Thyroid gland (tissue), 4 donors: ENCODE data around the gene MAGEB6B. TPM values are rescaled to one million over a fixed set of nuclear protein-coding genes. Genes with fewer than 3 reads are reported as not detected.
"Not testable (repeated sequence)": the region's sequence is repeated elsewhere in the genome, so short reads cannot be mapped to it uniquely, and the experiment has no call there.

ENCODE experiments used
- DNase-seq, 2 donors: peaks; one replicate each; pipeline ENCODE4 v3.0.0-alpha.2; 2019
- H3K27ac ChIP-seq, 3 donors: fragments of 200-600 bp; sonication (generic); 1 replicate in 2 of 3; 2 replicates in 1 of 3; pipeline ENCODE4 v1.5.1; 2016 to 2019; ENCODE audit warnings: mild to moderate bottlenecking in 1 of 3, moderate library complexity in 1 of 3
- H3K27me3 ChIP-seq: fragments of 200-600 bp; sonication (generic); one replicate; pipeline ENCODE4 v1.5.1; 2019
- H3K36me3 ChIP-seq, 2 donors: fragments of 200-600 bp; sonication (generic); one replicate each; pipeline ENCODE4 v1.5.1; 2016 to 2019
- H3K4me1 ChIP-seq, 2 donors: fragments of 200-600 bp; sonication (generic); one replicate each; pipeline ENCODE4 v1.5.1; 2017 to 2019
- H3K4me3 ChIP-seq, 3 donors: fragments of 200-600 bp; sonication (generic); replicated peaks in 1 of 3; 1 replicate in 2 of 3; 2 replicates in 1 of 3; pipeline ENCODE4 v1.5.1; 2016; ENCODE audit warnings: mild to moderate bottlenecking in 1 of 3
- H3K9me3 ChIP-seq: fragments of 200-600 bp; sonication (generic); one replicate; pipeline ENCODE4 v1.5.1; 2017
- CTCF ChIP-seq, 6 experiments: fragments of 200-600 bp in 3 of 6; fragments of 450-650 bp in 3 of 6; sonication (generic) in 3 of 6; IDR thresholded peaks; one replicate each; pipeline ENCODE4 v1.5.1; 2016 to 2019; ENCODE audit warnings: antibody characterized with exemption in 6 of 6, mild to moderate bottlenecking in 2 of 6, inconsistent platforms in 1 of 6, moderate library complexity in 1 of 6
- POLR2A ChIP-seq, 2 donors: fragments of 450-650 bp; IDR thresholded peaks; one replicate each; pipeline ENCODE4 v1.6.1; 2017; ENCODE audit warnings: antibody characterized with exemption in 2 of 2, mild to moderate bottlenecking in 2 of 2, moderate library complexity in 1 of 2
- WGBS, 2 donors: methylation state at CpG; one replicate each; pipeline ENCODE4 v1.1.5; 2017; 5-methylcytosine and 5-hydroxymethylcytosine counted together
- intact Hi-C: fragments of 100-400 bp; cut with DNase I; formaldehyde crosslinking; loops from one replicate; pipeline ENCODE4 v1.15.1; 2023
- total RNA-seq, 4 donors: library from RNA; depleted of rRNA; stranded (reverse); fragments of >200 nt; gene quantifications; one replicate each; pipeline ENCODE4 v1.2.3, GENCODE V29; 2016

Gene MAGEB6B
- total RNA-seq, result not detected

- H3K36me3 ChIP-seq, result no peaks in the 10 kb centered on the region
- 94 to 96% methylated on average over 3 to 8 of the region's 10 CpGs for WGBS, 2 donors
- no peak within 1 kb of the TSS for H3K27ac ChIP-seq
- no peak for DNase-seq
- no peaks in the 10 kb centered on the region for H3K9me3 ChIP-seq
- TF ChIP-seq CTCF (IDR thresholded peaks at IDR 0.05), result no peak
- no peak for TF ChIP-seq POLR2A (IDR thresholded peaks at IDR 0.05)
- H3K4me3 ChIP-seq, result no peak within 1 kb of the TSS
- no peaks in the 10 kb centered on the region for H3K27me3 ChIP-seq
- H3K4me1 ChIP-seq, result no peaks in the 10 kb centered on the region
- intact Hi-C loops, result no loop called here
Measured at GRCh38 chrX:26160301-26160700, at the start of gene MAGEB6B. MAGEB6B (plus strand) TSS chrX:26160601; CDS start chrX:26160601, 0 bp downstream.

- DNase-seq, result no peak
- Histone ChIP-seq H3K36me3 (no peaks in the 10 kb centered on the region), H3K27ac (no peak within 1 kb of the TSS), H3K9me3 (no peaks in the 10 kb centered on the region), H3K4me3 (no peak within 1 kb of the TSS), H3K27me3 (no peaks in the 10 kb centered on the region), H3K4me1 (no peaks in the 10 kb centered on the region)
- TF ChIP-seq POLR2A (IDR thresholded peaks at IDR 0.05) (no peak), CTCF (IDR thresholded peaks at IDR 0.05) (no peak)
- WGBS, 2 donors, result 84 to 85% methylated on average over 11 of the region's 11 CpGs
- intact Hi-C loops, result no loop called here
Measured at GRCh38 chrX:26138274-26138673, 22.1 kb upstream of the MAGEB6B start, which contains the start of gene MAGEB18. MAGEB18 (plus strand) TSS chrX:26138343; CDS start chrX:26138986, 643 bp downstream.

GRCh38 chrX:26146024-26146423, 14.4 kb upstream of the MAGEB6B start:
- TF ChIP-seq CTCF (IDR thresholded peaks at IDR 0.05) (no peak), POLR2A (IDR thresholded peaks at IDR 0.05) (no peak)
- no peaks in the 10 kb centered on the region for H3K9me3 ChIP-seq
- intact Hi-C loops, result no loop called here
- H3K36me3 ChIP-seq, result no peaks in the 10 kb centered on the region
- H3K4me3 ChIP-seq, result no peak overlapping the region
- no peaks in the 10 kb centered on the region for H3K4me1 ChIP-seq
- no peaks in the 10 kb centered on the region for H3K27me3 ChIP-seq
- no peak for DNase-seq
- no peak overlapping the region for H3K27ac ChIP-seq
- 28 to 46% methylated on average over 2 of the region's 2 CpGs for WGBS, 2 donors

- Histone ChIP-seq H3K4me1 (no peaks in the 10 kb centered on the region), H3K4me3 (no peak within 1 kb of the TSS), H3K27ac (no peak within 1 kb of the TSS), H3K9me3 (no peaks in the 10 kb centered on the region), H3K36me3 (no peaks in the 10 kb centered on the region), H3K27me3 (no peaks in the 10 kb centered on the region)
- intact Hi-C loops, result no loop called here
- no peak for DNase-seq
- no peak for TF ChIP-seq CTCF (IDR thresholded peaks at IDR 0.05)
- TF ChIP-seq POLR2A (IDR thresholded peaks at IDR 0.05), result no peak
- WGBS, 2 donors, result 86 to 94% methylated on average over 3 to 11 of the region's 17 CpGs
Measured at GRCh38 chrX:26192204-26192603, 31.8 kb downstream of the MAGEB6B start, which contains the start of gene MAGEB6. MAGEB6 (plus strand) TSS chrX:26192440; CDS start chrX:26193847, 1,407 bp downstream.

- TF ChIP-seq POLR2A (IDR thresholded peaks at IDR 0.05) (no peak), CTCF (IDR thresholded peaks at IDR 0.05) (no peak)
- no peak overlapping the region for H3K27ac ChIP-seq
- intact Hi-C loops, result no loop called here
Measured at GRCh38 chrX:26203561-26203960, 43.2 kb downstream of the MAGEB6B start.

GRCh38 chrX:26204717-26205116, 44.3 kb downstream of the MAGEB6B start:
- H3K4me3 ChIP-seq, intact Hi-C loops, DNase-seq, H3K9me3 ChIP-seq, H3K36me3 ChIP-seq, H3K27ac ChIP-seq, H3K27me3 ChIP-seq, H3K4me1 ChIP-seq: not testable (repeated sequence)
- 89 to 93% methylated on average over 5 to 6 of the region's 27 CpGs for WGBS, 2 donors

More at GRCh38 chrX:26203561-26203960, 43.2 kb downstream of the MAGEB6B start:
- Histone ChIP-seq H3K4me3 (no peak overlapping the region), H3K27me3 (no peaks in the 10 kb centered on the region), H3K36me3 (no peaks in the 10 kb centered on the region), H3K4me1 (no peaks in the 10 kb centered on the region), H3K9me3 (no peaks in the 10 kb centered on the region)
- DNase-seq, result no peak
